ENCODE data around the gene TCAP.

TCAP gene, protein sequence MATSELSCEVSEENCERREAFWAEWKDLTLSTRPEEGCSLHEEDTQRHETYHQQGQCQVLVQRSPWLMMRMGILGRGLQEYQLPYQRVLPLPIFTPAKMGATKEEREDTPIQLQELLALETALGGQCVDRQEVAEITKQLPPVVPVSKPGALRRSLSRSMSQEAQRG

DNA sequence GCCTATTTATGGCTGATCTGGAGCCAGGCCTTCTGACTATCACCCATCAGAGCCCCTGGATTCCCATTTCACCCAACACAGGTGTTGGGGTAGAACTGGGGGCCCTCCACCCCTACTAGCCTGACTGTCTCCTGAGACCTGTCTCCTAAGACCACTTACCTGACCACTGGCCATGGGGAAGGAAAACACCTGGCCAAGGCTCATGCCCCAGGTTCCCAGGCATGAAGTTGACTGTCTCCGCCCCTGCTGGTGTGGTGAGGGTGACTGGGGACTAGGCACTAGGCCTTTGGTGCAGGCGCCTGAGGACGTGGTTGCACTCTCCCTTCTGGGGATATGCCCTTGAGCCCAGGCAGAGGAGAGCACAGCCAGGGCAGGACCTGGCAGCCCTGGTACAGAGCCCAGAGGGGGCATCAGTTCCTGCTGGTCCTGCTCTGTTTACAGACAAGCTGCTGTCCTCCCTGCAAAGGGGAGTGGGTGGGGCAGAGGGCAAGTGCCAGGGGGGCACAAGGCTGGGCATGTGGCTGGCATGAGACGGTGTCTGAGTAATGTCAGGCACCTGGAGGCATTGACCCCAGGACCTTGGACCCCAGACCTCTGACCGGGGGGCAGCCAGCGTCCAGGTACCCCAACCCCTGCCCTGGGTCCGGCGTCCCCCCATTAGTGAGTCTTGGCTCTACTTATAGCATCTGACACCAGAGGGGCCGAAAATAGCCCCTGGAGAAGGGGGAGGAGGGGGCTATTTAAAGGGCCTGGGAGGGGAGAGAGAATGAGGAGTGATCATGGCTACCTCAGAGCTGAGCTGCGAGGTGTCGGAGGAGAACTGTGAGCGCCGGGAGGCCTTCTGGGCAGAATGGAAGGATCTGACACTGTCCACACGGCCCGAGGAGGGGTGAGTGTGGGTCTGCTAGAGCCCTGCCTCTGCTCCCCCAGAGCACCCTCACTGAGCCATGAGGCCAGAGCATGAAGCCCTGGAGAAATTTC lies at the start of gene TCAP:
Gene TCAP (plus strand): TSS at position 769 of the 981 bp plus-strand sequence. CDS start 11 bp downstream, at position 780.
- no peak for DNase-seq

DNA sequence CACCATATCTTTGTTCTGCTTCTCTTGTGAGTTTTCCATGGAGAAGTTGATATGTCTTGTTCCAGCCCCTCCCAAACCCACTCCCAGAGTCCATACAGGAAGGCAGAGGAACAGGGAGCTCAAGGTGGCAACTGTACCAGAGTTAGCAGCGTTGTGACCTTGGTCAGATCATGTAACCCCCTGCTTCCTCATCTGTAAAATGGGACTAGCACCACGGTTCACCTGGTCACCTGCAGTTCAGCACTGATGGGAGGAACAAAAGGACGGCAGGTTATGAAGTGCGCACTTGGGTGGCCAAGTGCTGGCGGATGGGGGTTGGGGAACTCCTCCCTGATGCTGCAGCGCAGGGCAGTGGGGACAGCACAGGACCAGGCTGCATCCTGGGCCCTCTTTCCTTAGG lies 49.7 kb upstream of the TCAP start:
- no peak for DNase-seq

DNA sequence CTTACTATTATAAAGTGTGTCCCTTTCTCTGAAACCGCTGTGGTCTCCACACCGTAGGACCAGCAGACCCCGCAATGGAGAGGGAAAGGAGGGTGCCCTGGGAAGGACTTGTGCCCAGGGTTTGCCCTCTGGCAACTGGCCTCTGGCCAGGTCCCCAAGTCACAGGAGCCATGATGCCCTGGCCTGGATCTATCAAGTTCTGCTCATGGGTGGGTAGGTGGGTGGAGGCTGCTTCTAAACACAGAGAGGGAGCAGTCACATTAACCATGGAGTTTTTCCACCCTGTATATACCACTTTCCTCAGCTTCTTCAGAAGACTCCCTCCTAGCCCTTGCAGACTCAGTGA lies 48.1 kb upstream of the TCAP start:
- DNase-seq = no peak

DNA sequence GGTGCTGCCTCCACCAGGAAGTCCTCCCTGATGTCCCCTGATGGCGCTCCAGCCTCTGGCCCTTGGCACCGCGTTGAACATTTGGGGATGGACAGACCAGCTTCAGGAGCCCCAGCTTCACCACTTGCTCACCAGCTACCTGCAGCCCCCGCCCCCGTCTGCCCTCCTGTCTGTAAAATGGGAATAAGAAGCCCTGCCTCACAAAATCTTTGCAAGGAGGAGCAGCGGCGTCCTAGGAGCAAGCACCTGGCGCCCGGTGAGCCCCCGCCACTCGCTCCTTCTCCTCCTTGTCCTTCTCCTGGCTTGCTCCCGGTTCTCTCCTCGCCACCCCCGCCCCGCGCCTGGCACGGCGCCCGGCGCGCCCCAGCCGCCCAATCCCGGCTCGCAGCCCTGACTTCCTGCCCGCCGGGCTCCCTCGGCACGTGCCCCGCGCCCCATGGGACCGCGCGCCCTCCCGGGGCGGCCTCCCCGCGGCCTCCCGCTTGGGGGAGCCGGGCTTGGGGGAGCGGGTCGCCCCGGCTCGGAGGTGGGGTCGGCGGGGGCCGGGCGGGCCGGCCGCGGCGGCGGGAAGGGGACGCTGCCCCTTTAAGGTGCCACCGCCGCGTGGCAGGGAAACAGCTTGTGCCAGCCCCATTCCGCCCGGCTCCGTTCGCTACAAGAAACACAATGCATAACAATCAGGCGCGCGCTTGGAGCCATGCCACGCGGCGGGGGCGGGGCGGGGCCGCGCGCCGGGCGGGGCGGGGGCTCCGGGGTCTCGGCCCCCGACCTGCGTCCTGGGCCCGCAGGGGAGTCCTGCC lies 47.5 kb upstream of the TCAP start:
- DNase-seq = no peak

DNA sequence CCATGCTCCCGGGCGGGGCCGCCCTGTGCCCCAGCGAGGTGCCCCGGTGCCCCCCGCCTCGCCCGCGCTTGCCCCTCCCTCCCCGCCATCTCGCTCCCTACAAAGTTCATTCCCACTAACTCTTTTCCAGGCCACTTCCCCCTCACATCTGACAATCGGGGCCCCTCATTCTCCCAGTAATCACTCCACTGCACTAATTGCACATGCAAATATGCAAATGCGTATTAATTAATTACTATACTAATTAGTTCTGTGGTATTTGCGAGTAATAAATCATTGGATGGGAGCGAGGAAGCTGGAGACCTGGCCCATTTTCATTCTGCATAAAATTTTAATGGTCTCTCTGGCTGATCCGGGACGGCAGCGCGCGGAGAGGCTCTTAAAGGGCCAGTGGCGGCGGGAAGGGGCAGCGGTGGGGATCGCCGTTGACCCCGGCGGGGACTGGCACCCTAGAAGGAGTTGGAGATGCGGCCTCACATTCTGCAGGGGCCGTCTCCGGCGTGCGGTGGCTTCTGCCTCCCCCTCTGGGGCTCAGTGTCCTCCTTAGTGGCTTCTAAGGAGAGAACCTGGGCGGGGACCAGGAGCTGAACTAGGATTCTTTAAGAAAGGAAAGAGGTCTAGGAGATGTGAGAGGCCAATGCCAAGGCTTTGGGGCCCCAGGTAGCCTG lies 46.8 kb upstream of the TCAP start:
- no peak for DNase-seq

DNA sequence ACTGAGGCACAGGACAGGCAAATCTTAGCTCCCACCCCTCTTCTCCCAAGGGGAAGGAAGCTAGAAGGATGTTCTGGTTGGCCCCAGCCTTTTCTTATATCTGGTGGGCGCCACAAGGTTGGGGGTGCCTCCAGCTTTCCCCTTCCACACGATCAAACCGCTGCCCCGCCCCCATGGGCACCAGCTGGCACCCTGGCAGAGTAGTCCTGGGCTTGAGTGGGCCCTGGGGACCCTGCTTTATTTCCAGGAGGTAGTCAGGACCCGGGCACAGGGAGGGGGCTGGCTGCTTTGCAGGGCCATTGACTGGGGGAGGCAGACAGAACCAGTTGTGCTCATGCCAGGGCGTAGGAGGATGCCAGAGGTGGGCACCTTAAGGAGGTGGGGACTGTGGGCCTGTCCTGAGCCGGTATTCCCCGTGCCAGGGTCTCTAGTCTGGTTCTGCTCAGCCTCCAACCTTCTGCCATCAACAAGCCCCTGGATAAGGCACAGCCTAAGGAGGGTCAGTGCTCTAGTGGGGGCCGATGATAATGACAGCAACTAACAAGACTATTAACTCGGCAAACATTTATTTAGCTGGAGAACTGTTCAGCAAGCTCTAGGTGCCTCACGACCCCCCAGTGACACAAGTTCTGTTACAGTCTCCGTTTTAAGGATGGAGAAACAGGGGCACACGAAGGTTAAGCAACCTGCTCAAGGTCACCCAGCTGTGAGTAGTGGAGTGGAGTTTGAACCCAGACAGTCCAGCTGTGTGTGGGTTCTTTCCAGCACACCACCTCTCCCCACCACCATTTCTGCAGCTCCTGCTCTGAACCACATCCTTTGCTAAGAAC lies 46.0 kb upstream of the TCAP start:
- DNase-seq = no peak

DNA sequence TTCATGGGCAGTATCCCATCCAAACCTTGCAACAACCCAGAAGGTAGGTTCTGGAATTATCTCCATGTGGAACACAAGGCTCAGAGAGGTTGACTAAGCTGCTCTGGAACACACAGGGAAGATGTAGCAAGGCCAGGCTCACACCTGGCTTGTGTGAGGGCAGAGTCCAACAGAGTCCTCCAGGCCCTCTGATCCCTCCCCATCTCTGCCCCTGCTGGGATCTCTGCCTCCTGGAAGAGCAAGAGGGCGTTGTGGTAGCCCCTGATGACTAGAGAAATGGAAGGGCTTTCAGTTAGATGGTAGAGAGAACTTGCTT lies 45.4 kb upstream of the TCAP start:
- no peak for DNase-seq

DNA sequence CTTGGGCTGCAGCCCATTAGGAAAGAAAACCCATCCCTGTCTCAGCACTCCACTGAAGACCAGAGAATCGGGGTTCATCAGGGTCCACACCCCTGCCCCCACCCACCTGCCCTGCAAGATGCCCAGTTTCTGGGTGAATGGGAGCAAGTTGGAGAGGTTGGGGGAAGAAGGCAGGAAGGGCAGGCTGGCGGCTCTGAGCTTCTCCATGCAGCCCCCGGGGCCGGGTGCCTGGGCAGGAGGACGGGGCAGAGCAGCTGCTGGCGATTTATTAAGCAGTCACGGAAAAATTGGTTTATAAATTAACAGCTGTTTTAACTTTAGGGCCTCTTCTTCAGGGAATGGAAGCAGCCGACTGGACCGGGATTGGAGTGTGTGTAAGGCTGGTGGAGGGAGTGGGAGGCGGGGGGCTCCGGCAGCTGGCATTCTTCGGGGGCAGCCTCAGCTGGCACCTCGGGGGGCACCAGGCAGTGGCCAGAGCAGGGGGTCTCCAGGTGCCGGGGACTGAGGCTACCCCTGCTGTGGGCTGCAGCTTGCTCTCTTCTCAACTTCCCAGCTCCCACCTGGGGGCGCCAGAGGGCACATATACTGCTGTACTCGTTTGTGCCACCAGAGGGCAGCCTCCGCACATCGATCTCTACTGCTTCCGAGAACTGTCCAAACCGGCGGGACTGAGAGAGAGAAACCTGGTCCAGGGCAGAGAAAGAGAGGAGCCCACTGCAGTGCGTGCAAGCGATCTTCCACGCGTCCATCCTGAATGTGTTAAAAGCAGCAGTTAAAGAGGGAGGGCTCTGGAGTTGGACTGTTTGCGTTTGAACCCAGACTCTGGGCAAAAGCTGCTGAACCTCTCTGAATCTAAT lies 43.4 kb upstream of the TCAP start:
- no peak for DNase-seq

DNA sequence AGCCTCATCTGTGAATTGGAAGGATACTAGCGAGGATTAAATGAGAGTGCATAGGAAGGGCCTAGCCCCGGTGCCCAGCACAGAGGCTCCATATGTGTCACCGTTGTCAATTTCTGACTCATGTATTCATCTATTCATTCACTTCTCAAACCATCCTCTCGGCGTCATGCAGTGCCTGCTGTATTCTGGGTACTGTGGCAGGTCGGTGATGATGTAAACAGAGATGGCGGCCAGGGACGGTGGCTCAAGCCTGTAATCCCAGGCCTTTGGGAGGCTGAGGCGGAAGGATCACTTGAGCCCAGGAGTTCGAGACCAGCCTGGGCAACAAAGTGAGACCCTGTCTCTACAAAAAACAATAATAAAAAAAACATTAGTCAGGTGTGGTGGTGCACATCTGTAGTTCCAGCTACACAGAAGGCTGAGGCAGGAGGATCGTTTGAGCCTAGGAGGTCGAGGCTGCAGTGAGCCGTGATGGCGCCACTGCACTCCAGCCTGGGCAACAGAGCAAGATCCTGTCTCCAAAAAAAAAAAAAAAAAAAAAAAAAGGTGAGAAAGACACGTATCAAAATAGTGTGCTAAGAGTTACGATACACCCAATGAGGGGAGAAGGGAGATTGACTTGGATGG lies 42.7 kb upstream of the TCAP start:
- no peak for DNase-seq

DNA sequence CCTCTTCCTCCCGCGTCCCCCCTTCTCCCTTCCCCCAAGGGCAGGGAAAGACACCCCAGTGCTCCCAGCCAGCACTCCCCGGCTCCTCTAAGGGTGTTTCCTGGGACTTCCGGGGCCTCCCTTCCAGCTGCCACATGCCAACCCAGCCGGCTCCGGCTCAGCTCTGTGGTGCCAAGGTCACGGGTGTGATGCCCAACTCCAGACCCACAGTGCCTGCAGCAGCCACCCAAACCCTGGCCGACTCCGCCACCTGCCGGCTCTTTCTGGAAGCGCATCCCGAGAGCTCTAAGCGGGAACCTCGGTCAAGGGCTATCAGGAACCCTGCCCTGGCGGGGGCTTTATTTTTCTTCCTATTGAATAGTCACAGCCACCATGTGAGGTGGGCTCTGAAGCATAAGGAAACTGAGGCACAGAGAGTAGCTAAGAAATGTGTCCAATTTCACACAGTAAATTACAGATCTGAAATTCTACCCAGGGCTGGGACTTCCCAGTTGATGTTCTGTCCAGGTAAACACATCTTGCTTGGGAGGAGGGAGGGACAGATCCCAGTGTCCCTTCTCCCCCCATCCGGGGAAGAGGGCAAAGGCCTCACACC lies 41.7 kb upstream of the TCAP start:
- no peak for DNase-seq

DNA sequence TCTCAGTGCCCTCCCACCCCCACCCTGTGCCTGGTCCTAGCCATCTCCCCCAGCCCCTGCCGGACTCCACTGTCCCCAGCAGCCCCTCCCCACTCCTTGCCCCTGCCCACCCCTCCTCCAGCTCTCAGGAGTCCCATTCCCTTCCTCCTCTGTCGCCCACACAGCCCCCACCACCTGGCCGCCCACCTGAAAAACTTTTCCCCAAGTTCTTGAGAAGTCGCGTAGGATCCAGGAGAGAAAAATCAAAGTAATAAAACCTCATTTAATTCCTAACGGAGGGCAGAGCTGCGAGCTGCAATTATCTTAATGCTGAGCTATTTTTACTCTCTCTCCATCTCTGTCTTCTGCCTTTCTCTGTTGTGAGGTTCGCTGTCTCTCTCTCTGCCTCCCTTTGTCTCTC lies 40.8 kb upstream of the TCAP start:
- DNase-seq = no peak

DNA sequence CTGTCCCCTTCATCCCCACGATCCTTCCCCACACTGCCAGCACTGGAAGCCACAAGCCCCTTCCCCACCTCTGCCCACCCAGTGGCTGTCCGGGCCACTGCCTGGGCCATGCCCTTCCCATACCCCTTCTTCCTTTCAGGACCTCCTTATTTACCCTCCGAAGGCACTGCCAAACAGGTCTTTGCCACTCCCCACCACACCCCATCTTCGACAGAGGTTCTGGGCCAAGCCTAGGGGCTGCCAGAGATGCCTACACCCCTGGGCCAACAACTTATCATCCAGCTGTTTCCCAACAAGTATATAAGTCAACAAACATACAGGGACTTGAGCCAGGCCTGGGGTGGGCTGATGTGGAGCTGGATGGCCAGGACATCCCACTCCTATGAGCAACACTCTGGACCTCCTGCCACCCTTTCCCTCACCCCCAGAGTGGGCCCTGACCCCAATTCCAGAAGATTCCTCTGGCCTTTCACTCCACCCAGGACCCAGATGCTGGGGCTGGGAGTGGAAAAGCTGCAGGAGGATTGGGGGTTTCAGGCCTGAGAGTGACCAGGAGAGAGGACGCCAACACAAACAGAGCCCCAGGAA lies 39.9 kb upstream of the TCAP start:
- DNase-seq = no peak

DNA sequence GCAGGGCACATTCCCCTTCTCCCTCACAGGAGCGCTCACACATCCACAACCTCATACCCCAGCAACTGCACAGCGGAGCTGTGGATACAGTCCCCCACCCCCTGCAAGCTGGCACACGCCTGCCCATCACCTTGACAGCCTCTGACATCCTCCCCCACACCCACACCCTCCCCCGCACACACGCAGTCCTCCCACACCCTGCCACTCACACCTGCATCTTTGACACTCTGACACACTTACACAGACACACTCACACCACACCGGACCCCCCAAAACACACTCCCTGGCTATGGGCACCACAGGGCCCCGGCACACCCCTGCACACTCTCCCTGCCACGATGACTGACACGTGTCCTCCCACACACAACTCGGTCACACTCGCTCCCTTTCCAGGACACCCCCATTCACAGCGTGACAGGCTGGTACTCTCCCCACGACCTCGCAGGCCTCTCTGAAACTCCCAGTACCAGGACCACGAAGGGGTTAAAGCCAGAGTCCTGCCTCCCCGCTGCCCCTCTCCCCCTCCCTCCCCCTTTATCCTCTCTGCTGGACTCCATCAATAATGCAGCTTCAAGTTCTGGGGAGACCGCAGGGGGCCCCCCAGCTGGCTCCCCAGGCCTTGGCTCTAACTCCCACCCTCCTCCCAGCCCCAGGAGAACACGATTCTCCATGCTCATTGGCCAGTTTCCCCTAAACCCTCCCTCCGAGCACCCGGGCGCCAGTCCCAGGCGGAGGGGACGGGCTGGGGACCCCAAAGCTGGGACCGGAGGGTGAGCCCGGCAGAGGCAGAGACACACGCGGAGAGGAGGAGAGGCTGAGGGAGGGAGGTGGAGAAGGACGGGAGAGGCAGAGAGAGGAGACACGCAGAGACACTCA lies 38.7 kb upstream of the TCAP start, which contains the start of gene PPP1R1B:
Gene PPP1R1B (plus strand): TSS at position 782 of the 876 bp plus-strand sequence. CDS start 441 bp downstream, outside the sequence.
- DNase-seq = no peak

DNA sequence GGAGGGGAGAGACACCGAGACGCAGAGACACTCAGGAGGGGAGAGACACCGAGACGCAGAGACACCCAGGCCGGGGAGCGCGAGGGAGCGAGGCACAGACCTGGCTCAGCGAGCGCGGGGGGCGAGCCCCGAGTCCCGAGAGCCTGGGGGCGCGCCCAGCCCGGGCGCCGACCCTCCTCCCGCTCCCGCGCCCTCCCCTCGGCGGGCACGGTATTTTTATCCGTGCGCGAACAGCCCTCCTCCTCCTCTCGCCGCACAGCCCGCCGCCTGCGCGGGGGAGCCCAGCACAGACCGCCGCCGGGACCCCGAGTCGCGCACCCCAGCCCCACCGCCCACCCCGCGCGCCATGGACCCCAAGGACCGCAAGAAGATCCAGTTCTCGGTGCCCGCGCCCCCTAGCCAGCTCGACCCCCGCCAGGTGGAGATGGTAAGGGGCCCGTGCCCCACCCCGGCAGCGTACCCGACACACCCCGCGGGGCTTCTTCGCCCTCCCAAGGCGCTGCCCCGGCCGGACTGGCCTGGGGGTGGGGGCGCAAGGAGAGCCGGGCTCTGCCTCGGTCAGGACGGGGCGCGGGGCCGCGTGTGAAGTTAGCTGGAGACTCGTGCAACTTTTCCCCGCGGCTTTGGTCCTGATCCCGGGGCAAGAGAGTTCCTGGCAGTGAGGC lies 38.0 kb upstream of the TCAP start:
- no peak for DNase-seq

DNA sequence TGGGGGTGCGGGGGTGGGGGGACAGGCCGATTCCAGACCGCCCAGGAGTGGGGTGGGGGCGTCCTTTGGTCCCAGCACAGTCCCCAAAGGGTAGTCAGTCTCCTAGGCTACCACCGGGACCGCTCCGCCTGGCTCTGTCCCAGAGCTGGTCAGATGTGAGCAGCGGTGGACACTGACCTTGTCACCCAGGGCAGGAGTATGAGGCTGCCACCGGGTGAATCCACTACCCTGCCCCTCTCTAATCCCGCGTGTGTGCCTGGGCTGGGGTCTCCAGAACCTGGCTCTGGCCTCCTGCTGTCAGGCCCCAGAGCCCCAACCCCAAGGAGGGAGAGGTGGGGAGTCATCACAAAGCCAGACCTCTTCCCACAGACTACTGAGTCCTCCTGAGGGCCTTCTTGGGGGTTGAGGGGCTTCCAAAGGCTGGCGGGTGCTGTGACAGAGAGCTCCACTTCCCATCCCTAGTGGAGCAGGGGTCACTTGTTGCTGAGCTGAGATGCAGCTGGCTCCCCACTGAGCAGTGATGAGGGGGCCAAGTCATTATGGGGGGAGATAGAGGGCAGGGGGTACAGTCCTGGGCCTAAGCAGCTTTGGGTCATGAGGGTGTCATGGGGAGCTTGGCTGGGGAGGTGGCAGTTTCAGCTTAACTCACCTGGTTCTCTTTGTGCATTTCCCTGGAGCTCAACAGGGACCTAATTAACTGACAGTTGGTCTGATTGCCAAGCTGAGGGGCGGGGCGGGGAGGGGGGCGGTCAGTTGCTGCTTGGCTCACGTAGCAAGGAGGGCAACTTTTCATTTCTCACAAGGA lies 37.2 kb upstream of the TCAP start:
- no peak for DNase-seq

DNA sequence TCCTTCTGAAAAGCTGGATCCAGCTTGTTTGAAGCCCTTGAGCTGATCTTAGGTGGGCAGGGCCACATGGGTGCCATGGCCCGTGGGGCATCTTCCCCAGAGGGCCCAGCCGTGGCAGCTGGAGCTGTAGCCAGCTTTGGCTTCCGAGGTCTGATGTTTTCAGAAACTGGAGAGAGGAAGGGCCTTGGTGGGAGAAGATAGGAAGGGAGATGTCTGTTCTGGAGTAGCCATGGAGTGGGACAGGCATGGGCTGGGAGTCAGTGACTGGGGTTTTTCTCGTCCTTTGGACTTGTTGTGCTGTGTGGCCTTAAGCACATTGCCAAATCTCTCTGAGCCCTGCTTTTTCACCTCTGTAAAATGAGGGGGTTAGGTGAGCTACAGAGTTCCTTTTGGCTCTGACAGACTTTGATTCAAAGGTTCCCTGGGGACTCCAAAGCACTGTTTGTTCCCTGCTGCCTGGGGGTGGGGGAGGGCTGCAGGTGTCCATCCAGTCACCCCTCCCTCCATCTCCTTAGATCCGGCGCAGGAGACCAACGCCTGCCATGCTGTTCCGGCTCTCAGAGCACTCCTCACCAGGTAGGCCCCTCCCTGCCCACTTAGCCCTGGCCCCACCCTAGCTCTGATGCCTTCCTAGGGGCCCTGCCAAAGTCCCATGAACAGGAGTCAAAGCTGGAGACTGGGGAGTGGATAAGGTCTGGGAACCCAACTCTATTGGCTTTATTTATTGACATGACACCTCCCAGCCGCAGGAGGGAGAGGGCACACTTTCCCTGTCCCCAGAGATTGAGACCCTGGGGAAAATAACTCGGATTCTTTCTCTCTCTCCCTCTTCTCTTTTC lies 36.3 kb upstream of the TCAP start:
- DNase-seq = no peak
